Activated CD8-positive, alpha-beta memory T cell treated with anti-CD3 and anti-CD28 coated beads, Interleukin-2, amount 50 U/mL, for 48 hours (primary cell): ENCODE results near the gene TMOD1.
"Not testable (repeated sequence)": the region's sequence is repeated elsewhere in the genome, so short reads cannot be mapped to it uniquely, and the experiment has no call there.

Experiments
- DNase-seq: peaks from one replicate; pipeline ENCODE4 v3.0.0-alpha.2; 2020

The TMOD1 gene

DNA sequence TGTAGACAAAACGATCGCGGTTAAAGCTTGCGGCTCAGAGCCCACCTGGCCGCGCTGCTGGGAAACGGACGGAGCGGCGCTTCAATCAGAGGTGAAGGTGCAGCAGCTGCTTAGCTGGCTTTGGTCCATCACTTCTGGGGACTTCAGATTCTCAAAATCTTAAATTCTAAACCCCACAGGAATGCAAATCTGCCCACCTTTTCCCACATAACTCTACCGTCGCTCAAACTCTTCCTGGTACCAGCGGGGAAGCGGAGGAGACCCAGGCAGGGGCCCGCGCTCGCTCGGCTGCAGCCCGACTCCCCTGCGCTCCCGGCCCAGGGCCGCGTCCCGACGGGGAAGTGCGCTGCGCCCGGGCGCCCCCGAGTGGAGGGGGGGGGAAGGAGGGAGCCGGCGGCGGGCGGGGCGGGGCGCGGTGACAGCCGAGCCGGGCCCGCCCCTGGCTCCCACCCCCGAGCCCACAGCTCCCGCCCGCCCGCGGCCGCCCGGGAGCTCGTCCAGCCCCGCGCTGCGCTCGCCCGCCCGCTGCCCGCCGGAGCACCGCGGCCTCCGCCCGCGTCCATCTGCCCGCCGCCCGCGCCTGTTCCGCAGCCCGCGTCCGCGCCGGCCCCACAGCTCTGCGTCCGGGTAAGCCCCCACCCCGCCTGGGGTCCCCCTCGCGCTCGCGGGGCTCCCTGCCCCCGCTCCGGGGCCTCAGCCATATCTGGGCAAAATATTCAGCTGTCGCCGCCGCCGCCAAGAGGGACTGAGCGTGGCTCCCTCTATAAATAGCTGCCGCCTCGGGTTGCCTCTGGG is at the start of gene TMOD1:
Gene TMOD1 (plus strand): TSS at position 490 of the 795 bp plus-strand sequence. CDS start 22,523 bp downstream, outside the sequence.
- peak; percentile 77 for DNase-seq

- not testable (repeated sequence) for DNase-seq
Measured at GRCh38 chr9:97453573-97453972, 47.9 kb upstream of the TMOD1 start.

DNA sequence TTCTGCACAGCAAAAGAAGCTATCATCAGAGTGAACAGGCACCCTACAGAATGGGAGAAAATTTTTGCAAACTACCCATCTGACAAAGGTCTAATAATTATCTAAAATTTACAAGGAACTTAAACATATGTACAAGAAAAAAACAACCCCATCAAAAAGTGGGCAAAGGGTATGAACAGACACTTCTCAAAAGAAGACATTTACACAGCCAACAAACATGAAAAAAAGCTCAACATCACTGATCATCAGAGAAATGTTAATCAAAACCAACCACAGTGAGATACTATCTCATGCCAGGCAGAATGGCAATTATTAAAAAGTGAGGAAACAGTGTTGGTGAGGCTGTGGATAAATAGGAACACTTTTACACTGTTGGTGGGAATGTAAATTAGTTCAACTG is 44.6 kb upstream of the TMOD1 start:
- not testable (repeated sequence) for DNase-seq

- no peak for DNase-seq
Measured at GRCh38 chr9:97459326-97459725, 42.1 kb upstream of the TMOD1 start.

- DNase-seq: no peak
Measured at GRCh38 chr9:97462159-97462558, 39.3 kb upstream of the TMOD1 start.

DNA sequence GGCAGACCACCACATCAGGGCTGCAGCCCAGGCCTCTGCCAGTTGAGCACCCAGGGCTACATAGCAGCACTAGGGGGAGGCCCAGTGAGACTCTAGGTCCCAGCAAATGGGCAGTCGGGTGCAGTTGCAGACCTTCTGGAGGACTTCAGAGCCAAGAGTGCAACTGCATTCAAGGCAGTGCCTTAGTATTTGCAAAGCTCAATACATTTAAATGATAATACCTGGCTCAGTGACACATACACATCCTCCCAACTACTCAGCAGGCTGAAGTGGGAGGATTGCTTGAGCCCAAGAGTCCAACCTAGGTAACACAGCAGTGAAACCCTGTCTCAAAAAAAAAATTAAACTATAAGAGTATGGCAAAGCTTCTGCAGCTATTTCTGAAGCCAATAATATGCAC is 38.6 kb upstream of the TMOD1 start:
- no peak for DNase-seq

DNA sequence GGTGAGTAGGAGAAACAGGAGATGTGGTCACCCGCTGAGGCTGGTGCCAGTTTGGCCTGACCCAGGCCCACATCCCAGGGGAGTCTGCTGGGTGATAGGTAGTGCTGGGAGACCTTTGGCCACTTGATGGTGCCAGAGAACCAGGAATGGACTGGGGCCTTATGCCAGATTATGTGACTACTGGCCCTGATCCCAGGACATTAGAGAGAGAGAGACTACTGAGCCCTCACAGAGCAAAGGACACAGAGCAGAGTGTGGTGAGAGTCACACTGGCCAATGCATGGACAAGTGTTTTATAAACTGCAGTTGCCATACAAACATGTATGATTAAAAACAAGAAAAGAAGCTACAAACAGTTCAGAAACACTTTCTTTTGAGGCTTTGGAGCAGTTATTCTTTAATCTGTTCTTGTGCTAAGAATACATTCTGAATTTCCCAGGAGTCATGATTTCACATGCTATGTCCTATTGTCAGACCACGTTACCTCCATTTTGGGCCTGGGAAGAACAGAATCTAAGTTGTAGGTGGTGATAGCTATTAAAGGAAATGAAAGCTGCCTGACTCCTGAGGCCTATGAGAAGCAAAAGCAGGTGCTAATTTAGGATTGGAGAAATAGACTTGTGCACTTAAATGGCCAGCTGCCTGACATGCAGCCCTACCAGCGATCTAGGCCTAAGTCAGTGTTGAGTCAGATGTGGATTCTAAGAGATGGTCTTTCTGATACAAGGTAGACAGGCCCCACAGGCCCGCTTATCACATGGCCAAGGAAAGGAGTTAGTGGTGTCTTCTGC is 32.6 kb upstream of the TMOD1 start:
- DNase-seq: peak; percentile 60

DNA sequence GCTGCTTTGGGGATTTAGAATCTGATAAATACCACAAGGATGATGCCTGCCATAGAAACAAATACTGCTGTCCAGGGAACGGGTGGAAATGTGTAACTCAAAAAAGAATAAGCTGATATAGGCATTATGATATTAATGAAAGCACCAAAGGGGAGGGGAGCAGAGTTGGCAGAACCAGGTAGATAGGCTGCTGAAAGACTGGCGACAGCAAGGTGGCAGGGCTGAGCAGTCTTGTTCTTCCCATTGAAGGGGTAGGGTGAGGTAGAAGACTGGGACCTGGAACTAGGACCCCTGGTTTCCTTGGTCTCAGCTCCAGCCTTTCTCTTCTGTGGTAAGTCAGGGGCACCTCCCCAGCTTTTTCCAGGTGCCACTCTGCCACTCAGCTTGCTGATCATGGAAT is 31.4 kb upstream of the TMOD1 start:
- DNase-seq: no peak

- DNase-seq: no peak
Measured at GRCh38 chr9:97473717-97474116, 27.7 kb upstream of the TMOD1 start.

GRCh38 chr9:97474372-97474925 is 27.0 kb upstream of the TMOD1 start:
- DNase-seq: no peak

GRCh38 chr9:97475059-97475458 is 26.4 kb upstream of the TMOD1 start:
- no peak for DNase-seq

DNA sequence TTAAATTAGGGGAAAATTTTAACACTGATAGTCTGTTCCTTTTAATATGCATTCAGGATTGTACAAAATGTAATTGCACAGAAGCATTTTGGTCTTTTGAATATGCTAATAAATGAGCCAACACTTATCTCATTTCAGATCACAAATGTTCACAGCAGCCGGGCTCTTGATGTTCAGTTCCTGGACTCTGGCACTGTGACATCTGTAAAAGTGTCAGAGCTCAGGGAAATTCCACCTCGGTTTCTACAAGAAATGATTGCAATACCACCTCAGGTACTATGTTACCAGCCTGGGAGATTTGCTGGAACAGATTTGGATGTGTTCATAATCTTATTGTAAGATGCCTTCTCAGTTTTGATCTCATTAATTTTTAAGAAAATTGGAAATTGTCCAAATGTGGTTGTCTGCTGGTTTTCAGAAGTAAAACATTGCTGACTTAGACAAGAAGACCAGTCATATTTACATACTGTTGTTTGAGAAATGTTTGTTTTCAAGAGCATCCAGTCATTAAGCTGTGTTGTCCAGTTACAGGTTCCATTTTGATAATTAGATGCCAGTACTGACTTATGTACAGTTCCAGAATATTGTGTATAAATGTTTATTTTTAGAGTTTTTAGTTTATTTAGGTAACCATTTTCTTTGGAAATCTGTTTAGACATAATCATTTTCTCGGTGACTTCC is 23.0 kb upstream of the TMOD1 start:
- no peak for DNase-seq

DNA sequence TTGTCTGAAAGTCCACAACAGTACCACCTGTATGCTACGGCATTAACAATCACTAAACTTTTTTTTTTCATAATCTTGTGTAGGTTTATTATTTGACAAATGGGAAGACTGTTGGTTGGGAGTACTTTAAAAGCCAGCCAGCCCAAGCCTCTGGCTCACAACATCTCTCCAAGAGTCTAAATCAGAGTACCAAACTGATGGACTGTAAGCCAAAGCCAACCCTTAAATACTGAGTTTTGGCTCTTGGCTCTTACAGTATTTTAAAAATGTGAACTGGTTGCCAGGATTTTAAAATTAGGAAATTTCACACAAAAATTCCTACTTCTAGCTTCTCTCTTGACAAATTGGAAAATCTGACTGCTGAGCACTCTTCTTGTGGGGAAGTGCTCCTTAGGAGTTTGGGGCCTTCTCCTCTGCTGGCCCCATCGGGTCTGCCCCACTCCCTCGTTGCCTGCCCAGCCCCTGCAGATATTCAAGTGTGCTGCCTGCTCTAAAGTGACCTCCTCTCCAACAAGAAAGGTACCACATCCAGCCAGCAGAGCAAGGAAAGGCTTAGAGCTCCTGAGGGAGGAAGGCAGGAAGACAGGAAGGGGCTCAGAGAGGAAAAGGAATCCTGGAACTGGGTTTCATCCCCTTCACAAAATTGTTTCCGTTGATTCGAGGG is 21.8 kb upstream of the TMOD1 start:
- no peak for DNase-seq

DNA sequence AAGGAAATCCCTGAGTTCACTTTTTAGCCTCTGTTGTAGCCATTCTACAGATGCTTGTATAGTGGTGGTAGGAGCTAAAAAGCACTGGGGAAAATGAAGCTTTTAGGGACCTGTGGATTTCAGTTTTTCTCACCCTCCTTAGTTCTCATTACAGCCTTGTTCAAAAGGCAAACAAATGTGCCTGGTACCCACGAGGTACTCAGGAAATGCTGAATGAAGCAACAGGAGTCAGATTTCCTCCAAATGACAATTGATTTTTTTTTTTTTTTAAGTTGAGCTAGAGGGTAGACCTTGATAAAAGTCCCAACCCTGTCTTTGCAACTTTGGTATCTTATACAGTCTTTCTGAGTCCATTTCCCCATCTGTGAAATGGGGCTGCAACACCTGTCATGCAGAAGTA is 21.3 kb upstream of the TMOD1 start:
- no peak for DNase-seq

- no peak for DNase-seq
Measured at GRCh38 chr9:97480749-97481148, 20.7 kb upstream of the TMOD1 start.

GRCh38 chr9:97484134-97484533 is 17.3 kb upstream of the TMOD1 start:
- no peak for DNase-seq

DNA sequence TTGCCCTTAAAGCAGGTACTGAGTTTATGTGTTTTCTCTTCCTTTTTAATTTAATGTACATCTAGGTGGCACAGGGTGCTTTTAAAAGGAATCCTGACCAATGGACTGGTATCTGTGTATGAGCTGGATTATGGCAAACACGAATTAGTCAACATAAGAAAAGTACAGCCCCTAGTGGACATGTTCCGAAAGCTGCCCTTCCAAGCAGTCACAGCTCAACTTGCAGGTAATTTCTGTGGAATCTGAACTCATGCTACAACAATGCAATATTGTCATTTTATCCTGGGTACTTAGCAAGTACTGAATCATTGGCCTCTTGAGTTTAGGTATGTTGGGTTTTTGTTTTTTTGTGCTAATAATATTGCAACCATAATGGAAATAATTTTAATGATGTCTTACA is 14.4 kb upstream of the TMOD1 start:
- DNase-seq: no peak

DNA sequence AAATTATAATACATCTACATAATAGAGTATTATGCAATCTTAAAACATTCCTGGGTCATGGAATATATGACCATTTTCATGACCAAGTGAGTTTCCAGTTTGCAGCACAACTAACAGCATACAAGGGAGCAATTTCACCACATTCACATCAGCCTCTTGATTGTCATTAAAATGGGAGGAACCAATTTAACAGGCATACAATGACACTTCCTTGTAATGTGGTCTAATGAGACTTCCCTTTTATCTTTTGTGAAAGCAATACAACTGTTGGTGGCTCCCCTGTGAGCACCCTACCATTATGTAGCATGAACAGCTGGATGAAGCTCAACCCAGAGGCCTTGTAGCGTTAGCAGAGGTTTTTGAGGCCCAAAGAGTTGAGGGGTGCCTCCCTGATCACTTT is 13.6 kb upstream of the TMOD1 start:
- DNase-seq: no peak

- DNase-seq: no peak
Measured at GRCh38 chr9:97491216-97491999, 10.1 kb upstream of the TMOD1 start.

- not testable (repeated sequence) for DNase-seq
Measured at GRCh38 chr9:97497558-97498375, 3.7 kb upstream of the TMOD1 start.

DNA sequence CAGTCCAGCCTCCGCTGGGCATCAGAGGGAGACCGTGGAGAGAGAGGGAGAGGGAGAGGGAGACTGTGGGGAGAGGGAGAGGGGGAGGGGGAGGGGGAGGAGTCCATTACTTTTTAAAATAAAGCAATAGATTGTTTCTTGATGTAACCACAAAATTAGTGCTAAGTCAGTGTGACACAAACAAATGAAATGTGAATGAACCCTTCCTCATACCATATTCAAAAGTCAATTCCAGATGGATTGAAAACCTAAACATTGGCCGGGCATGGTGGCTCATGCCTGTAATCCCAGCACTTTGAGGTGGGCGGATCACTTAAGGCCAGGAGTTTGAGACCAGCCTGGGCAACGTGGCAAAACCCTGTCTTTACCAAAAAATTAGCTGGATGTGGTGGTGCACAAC is 2.6 kb upstream of the TMOD1 start:
- not testable (repeated sequence) for DNase-seq
